Trophoblast cell (in vitro differentiated cells and primary cell): ENCODE measurements around the gene PRICKLE1.

ENCODE experiments used
- DNase-seq, 2 donors: peaks; one replicate each; pipeline ENCODE4 v3.0.0-alpha.2; 2016
- H2AFZ ChIP-seq: 2 replicates; pipeline ENCODE4 v1.6.1; 2013; ENCODE audit warnings: low read length, moderate library complexity, mild to moderate bottlenecking; ENCODE audit not compliant: insufficient read depth, poor library complexity
- H2AK5ac ChIP-seq: 2 replicates; pipeline ENCODE4 v1.6.1; 2013; ENCODE audit warnings: mild to moderate bottlenecking, low read length
- H2BK120ac ChIP-seq: 2 replicates; pipeline ENCODE4 v1.6.1; 2013; ENCODE audit warnings: low read length, mild to moderate bottlenecking, moderate library complexity; ENCODE audit not compliant: insufficient read depth, poor library complexity
- H2BK12ac ChIP-seq: 2 replicates; pipeline ENCODE4 v1.6.1; 2013; ENCODE audit warnings: mild to moderate bottlenecking, low read length, moderate library complexity
- H2BK5ac ChIP-seq: 2 replicates; pipeline ENCODE4 v1.6.1; 2013; ENCODE audit warnings: low read length, low read depth, moderate library complexity, mild to moderate bottlenecking; ENCODE audit not compliant: poor library complexity
- H3K14ac ChIP-seq: 2 replicates; pipeline ENCODE4 v1.6.1; 2013; ENCODE audit warnings: mild to moderate bottlenecking, low read length
- H3K18ac ChIP-seq: 2 replicates; pipeline ENCODE4 v1.6.1; 2013; ENCODE audit warnings: mild to moderate bottlenecking, low read length
- H3K23ac ChIP-seq: 2 replicates; pipeline ENCODE4 v1.6.1; 2013; ENCODE audit warnings: low read length
- H3K27ac ChIP-seq: 2 replicates; pipeline ENCODE4 v1.5.1; 2013; ENCODE audit warnings: low read depth, mild to moderate bottlenecking, inconsistent platforms, low read length, moderate library complexity
- H3K27me3 ChIP-seq: 2 replicates; pipeline ENCODE4 v1.6.1; 2013; ENCODE audit warnings: inconsistent platforms, mild to moderate bottlenecking, low read length, moderate library complexity; ENCODE audit not compliant: insufficient read depth
- H3K36me3 ChIP-seq, 2 experiments: 1 replicate in 1 of 2; 2 replicates in 1 of 2; pipeline ENCODE4 v1.6.1; 2013; ENCODE audit warnings: low read length in 2 of 2, mild to moderate bottlenecking in 2 of 2, moderate library complexity in 1 of 2; ENCODE audit not compliant: insufficient read depth in 2 of 2, control insufficient read depth in 1 of 2
- H3K4ac ChIP-seq: 2 replicates; pipeline ENCODE4 v1.6.1; 2013; ENCODE audit warnings: low read depth, mild to moderate bottlenecking, low read length, moderate library complexity
- H3K4me1 ChIP-seq, 2 experiments: 1 replicate in 1 of 2; 2 replicates in 1 of 2; pipeline ENCODE4 v1.6.1; 2013; ENCODE audit warnings: low read length in 2 of 2, mild to moderate bottlenecking in 2 of 2, moderate library complexity in 1 of 2; ENCODE audit not compliant: insufficient read depth in 2 of 2, control insufficient read depth in 1 of 2
- H3K4me2 ChIP-seq: 2 replicates; pipeline ENCODE4 v1.6.1; 2013; ENCODE audit warnings: inconsistent platforms, mild to moderate bottlenecking, low read length, moderate library complexity
- H3K4me3 ChIP-seq: 2 replicates; pipeline ENCODE4 v1.5.1; 2013; ENCODE audit warnings: mild to moderate bottlenecking, low read depth, low read length, inconsistent platforms
- H3K79me1 ChIP-seq: one replicate; pipeline ENCODE4 v1.6.1; 2013; ENCODE audit warnings: low read length
- H3K79me2 ChIP-seq: 2 replicates; pipeline ENCODE4 v1.6.1; 2013; ENCODE audit warnings: low read length, mild to moderate bottlenecking; ENCODE audit not compliant: control insufficient read depth, insufficient read depth, poor library complexity
- H3K9ac ChIP-seq: 2 replicates; pipeline ENCODE4 v1.6.1; 2013; ENCODE audit warnings: mild to moderate bottlenecking, low read length
- H3K9me3 ChIP-seq: 2 replicates; pipeline ENCODE4 v1.6.1; 2013; ENCODE audit warnings: low read depth, mild to moderate bottlenecking, control low read depth, inconsistent platforms, low read length; ENCODE audit not compliant: insufficient read depth
- H4K12ac ChIP-seq: 2 replicates; pipeline ENCODE4 v1.6.1; 2013; ENCODE audit warnings: low read depth, mild to moderate bottlenecking, low read length, moderate library complexity
- H4K8ac ChIP-seq: 2 replicates; pipeline ENCODE4 v1.6.1; 2013; ENCODE audit warnings: low read depth, mild to moderate bottlenecking, low read length, moderate library complexity
- H4K91ac ChIP-seq: one replicate; pipeline ENCODE4 v1.6.1; 2013; ENCODE audit warnings: low read depth, mild to moderate bottlenecking, low read length, moderate library complexity
- WGBS: extraction: QIAGEN DNeasy Blood & Tissue Kit; methylation state at CpG from one replicate; pipeline ENCODE4 v1.1.7; 2013; ENCODE audit warnings: missing lambda C conversion rate; ENCODE audit not compliant: insufficient read length, insufficient coverage; ENCODE audit errors: extremely low coverage; 5-methylcytosine and 5-hydroxymethylcytosine counted together

PRICKLE1 gene

GRCh38 chr12:42508913-42509460, 80.6 kb downstream of the PRICKLE1 start:
- Histone ChIP-seq H2BK12ac (no peak overlapping the region), H3K18ac (no peak overlapping the region), H3K4me2 (no peak overlapping the region), H2AFZ (no peak overlapping the region), H3K9me3 (no peaks in the 10 kb centered on the region), H3K9ac (no peak overlapping the region), H2BK120ac (no peak overlapping the region), H3K4me3 (no peak overlapping the region), H2AK5ac (no peak overlapping the region), H3K79me1 (no peaks in the 10 kb centered on the region), H3K4ac (no peak overlapping the region), H3K4me1 (no peaks in the 10 kb centered on the region), H3K36me3 (no peaks in the 10 kb centered on the region), H4K8ac (no peak overlapping the region), H3K27ac (no peak overlapping the region), H4K12ac (no peak overlapping the region), H2BK5ac (no peak overlapping the region), H3K14ac (no peak overlapping the region), H3K79me2 (no peaks in the 10 kb centered on the region), H4K91ac (no peak overlapping the region), H3K23ac (no peak overlapping the region), H3K27me3 (no peaks in the 10 kb centered on the region)
- no CpG with 5 or more reads among the region's 5 CpGs for WGBS
- no peak for DNase-seq

DNA sequence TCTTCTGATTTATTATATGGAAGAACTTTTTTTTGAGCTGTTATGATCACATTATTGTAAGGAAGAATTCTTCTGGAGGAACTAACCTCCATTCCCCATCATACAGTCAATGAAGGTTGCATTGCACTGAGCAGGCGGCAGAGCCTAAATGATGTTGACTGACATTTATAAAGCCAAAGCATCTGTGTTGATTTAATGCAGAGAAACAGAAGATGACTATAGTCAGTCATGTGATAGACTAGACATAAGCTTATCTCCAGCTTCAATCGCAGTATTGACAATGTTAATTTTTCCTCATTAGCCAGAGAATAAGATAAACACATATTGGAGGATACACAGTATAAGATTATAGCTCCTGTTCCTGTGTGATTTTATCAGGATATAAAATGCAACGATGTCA, 82.0 kb downstream of the PRICKLE1 start:
- H3K27ac ChIP-seq = no peak overlapping the region
- WGBS = no CpG with 5 or more reads among the region's 3 CpGs
- H2AK5ac ChIP-seq = no peak overlapping the region
- no peak overlapping the region for H2BK5ac ChIP-seq
- no peaks in the 10 kb centered on the region for H3K9me3 ChIP-seq
- H3K23ac ChIP-seq = no peak overlapping the region
- no peak overlapping the region for H4K8ac ChIP-seq
- no peak overlapping the region for H4K12ac ChIP-seq
- H3K14ac ChIP-seq = no peak overlapping the region
- no peak overlapping the region for H2BK120ac ChIP-seq
- no peaks in the 10 kb centered on the region for H3K36me3 ChIP-seq
- no peaks in the 10 kb centered on the region for H3K79me1 ChIP-seq
- no peak overlapping the region for H3K9ac ChIP-seq
- H2AFZ ChIP-seq = no peak overlapping the region
- no peaks in the 10 kb centered on the region for H3K4me1 ChIP-seq
- H4K91ac ChIP-seq = no peak overlapping the region
- no peak overlapping the region for H3K4me2 ChIP-seq
- H2BK12ac ChIP-seq = no peak overlapping the region
- no peak overlapping the region for H3K4me3 ChIP-seq
- no peak overlapping the region for H3K4ac ChIP-seq
- no peaks in the 10 kb centered on the region for H3K79me2 ChIP-seq
- no peak for DNase-seq
- no peak overlapping the region for H3K18ac ChIP-seq
- H3K27me3 ChIP-seq = no peaks in the 10 kb centered on the region

- H2BK5ac ChIP-seq = peak overlapping the region; percentile 21
- no peak overlapping the region for H3K4me2 ChIP-seq
- no peaks in the 10 kb centered on the region for H3K9me3 ChIP-seq
- H3K4me3 ChIP-seq = no peak overlapping the region
- H3K79me2 ChIP-seq = no peaks in the 10 kb centered on the region
- H2BK12ac ChIP-seq = no peak overlapping the region
- DNase-seq = no peak
- H3K18ac ChIP-seq = no peak overlapping the region
- H3K79me1 ChIP-seq = no peaks in the 10 kb centered on the region
- no peaks in the 10 kb centered on the region for H3K27me3 ChIP-seq
- H2BK120ac ChIP-seq = no peak overlapping the region
- no peak overlapping the region for H3K23ac ChIP-seq
- H2AK5ac ChIP-seq = no peak overlapping the region
- H3K9ac ChIP-seq = no peak overlapping the region
- H4K91ac ChIP-seq = no peak overlapping the region
- H3K4me1 ChIP-seq = no peaks in the 10 kb centered on the region
- no peak overlapping the region for H3K4ac ChIP-seq
- no peak overlapping the region for H4K8ac ChIP-seq
- no peak overlapping the region for H3K27ac ChIP-seq
- no peak overlapping the region for H2AFZ ChIP-seq
- H3K36me3 ChIP-seq = no peaks in the 10 kb centered on the region
- no peak overlapping the region for H3K14ac ChIP-seq
- WGBS = no CpG with 5 or more reads among the region's 4 CpGs
- no peak overlapping the region for H4K12ac ChIP-seq
Observed at GRCh38 chr12:42507081-42507480, 82.5 kb downstream of the PRICKLE1 start.

DNA sequence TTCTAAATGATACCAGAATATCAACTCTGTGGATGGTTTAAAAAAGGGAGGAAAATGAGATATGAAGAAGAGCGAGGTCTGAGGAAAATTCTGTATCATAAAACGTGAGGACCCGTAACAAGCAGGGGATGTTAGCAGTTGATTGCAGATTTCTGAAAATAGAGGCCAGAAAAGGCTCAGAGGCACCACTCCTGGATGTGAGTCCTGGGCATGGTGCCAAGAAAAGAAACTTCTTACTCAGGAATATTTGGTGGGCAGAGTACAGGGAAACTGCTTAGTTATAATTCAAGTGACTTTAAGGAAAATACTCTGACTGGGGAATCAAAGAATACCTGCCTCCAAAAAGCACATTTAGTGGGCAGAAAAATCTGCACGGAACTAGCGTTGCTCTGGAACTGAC, 85.5 kb downstream of the PRICKLE1 start:
- Histone ChIP-seq H4K8ac (no peak overlapping the region), H2BK120ac (no peak overlapping the region), H3K79me2 (no peaks in the 10 kb centered on the region), H3K9me3 (no peaks in the 10 kb centered on the region), H2BK5ac (no peak overlapping the region), H3K9ac (no peak overlapping the region), H2AFZ (no peak overlapping the region), H2BK12ac (no peak overlapping the region), H3K27me3 (no peaks in the 10 kb centered on the region), H3K23ac (no peak overlapping the region), H3K18ac (no peak overlapping the region), H3K36me3 (no peaks in the 10 kb centered on the region), H3K4me1 (no peaks in the 10 kb centered on the region), H3K14ac (no peak overlapping the region), H3K27ac (no peak overlapping the region), H4K91ac (no peak overlapping the region), H3K79me1 (no peaks in the 10 kb centered on the region), H3K4ac (no peak overlapping the region), H3K4me2 (no peak overlapping the region), H3K4me3 (no peak overlapping the region), H4K12ac (no peak overlapping the region), H2AK5ac (no peak overlapping the region)
- no peak for DNase-seq
- no CpG with 5 or more reads among the region's 5 CpGs for WGBS
